ENCODE data around the gene COX4I1. TPM values are rescaled to one million over a fixed set of nuclear protein-coding genes. Genes with fewer than 3 reads are reported as not detected.

COX4I1 gene
- total RNA-seq, 1 donor from 2014 or later: 459 TPM

DNA sequence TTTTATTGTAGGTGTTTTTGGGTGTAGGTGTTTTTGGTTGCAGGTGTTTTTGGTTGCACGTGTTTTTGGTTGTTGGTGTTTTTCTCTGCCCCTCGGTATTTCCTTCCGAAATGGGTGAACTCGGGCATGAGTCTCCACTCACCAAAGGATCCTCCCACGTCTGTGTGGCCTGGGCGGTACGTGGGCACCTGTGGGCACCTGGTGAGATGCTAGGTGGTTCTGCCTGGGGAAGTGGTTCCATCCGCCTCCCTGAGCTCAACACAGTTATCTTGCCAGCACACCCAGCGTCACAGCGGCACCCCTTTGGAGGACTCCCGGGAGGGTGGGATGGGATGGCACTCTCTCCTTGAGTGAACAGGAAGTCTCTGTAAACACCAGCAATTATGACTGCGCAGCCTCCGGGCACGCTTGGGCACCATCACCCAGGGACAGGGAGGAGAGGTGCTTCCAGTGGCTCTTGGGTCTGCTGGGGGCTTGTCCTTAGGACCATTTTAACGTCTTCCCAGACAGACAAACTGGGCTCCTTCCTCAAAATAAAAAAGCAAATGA lies 29.8 kb downstream of the COX4I1 start:
- FAIRE-seq (no peak), DNase-seq (ENCODE audit: low read depth) (no peak)
- H3K4me2 ChIP-seq (ENCODE audit: low read length): no peak overlapping the region
- peaks cover 3% of the 10 kb centered on the region for H3K27me3 ChIP-seq (ENCODE audit: insufficient read depth, low read length)
- Mint-ChIP-seq H3K36me3 (ENCODE audit: low read depth, unreplicated experiment) (peaks cover 1% of the 10 kb centered on the region), H3K27ac (ENCODE audit: unreplicated experiment) (no peak overlapping the region), H3K4me3 (ENCODE audit: unreplicated experiment) (no peak overlapping the region), H3K4me1 (ENCODE audit: low read depth, unreplicated experiment) (no peaks in the 10 kb centered on the region), H3K9me3 (ENCODE audit: unreplicated experiment) (peaks cover 9% of the 10 kb centered on the region), H3K27me3 (ENCODE audit: low read depth, unreplicated experiment) (peaks cover 46% of the 10 kb centered on the region)
- no peak for TF ChIP-seq EZH2 (IDR thresholded peaks at IDR 0.05; ENCODE audit: insufficient read depth, low read length)
- TF ChIP-seq CTCF (IDR thresholded peaks at IDR 0.05; ENCODE audit: insufficient read depth, low read depth, low read length): no peak
- no peak overlapping the region for H3K4me3 ChIP-seq (ENCODE audit: insufficient read depth, low read depth, low read length)
- H3K9ac ChIP-seq (ENCODE audit: low read length): no peak overlapping the region
- H3K4me1 ChIP-seq (ENCODE audit: insufficient read depth, low read length): no peaks in the 10 kb centered on the region
- no peaks in the 10 kb centered on the region for H3K9me3 ChIP-seq (ENCODE audit: insufficient read depth, low read depth, low read length)
- no peaks in the 10 kb centered on the region for H4K20me1 ChIP-seq (ENCODE audit: insufficient read depth, low read length)
- no peaks in the 10 kb centered on the region for H3K36me3 ChIP-seq (ENCODE audit: insufficient read depth, low read length)
- H2AFZ ChIP-seq (ENCODE audit: low read depth, low read length): no peak overlapping the region
- H3K79me2 ChIP-seq (ENCODE audit: insufficient read depth, low read length): no peaks in the 10 kb centered on the region
- no peak overlapping the region for H3K27ac ChIP-seq (ENCODE audit: low read depth, low read length)

- H3K36me3 ChIP-seq (ENCODE audit: insufficient read depth, low read length): no peaks in the 10 kb centered on the region
- no peaks in the 10 kb centered on the region for H3K4me1 Mint-ChIP-seq (ENCODE audit: low read depth, unreplicated experiment)
- H3K36me3 Mint-ChIP-seq (ENCODE audit: low read depth, unreplicated experiment): peaks cover 1% of the 10 kb centered on the region
- H3K27ac ChIP-seq (ENCODE audit: low read depth, low read length): no peak overlapping the region
- TF ChIP-seq CTCF (IDR thresholded peaks at IDR 0.05; ENCODE audit: insufficient read depth, low read depth, low read length): no peak
- TF ChIP-seq EZH2 (IDR thresholded peaks at IDR 0.05; ENCODE audit: insufficient read depth, low read length): no peak
- no peak overlapping the region for H3K4me3 Mint-ChIP-seq (ENCODE audit: unreplicated experiment)
- H4K20me1 ChIP-seq (ENCODE audit: insufficient read depth, low read length): no peaks in the 10 kb centered on the region
- H3K79me2 ChIP-seq (ENCODE audit: insufficient read depth, low read length): no peaks in the 10 kb centered on the region
- peaks cover 3% of the 10 kb centered on the region for H3K27me3 ChIP-seq (ENCODE audit: insufficient read depth, low read length)
- peaks cover 52% of the 10 kb centered on the region for H3K27me3 Mint-ChIP-seq (ENCODE audit: low read depth, unreplicated experiment)
- no peaks in the 10 kb centered on the region for H3K4me1 ChIP-seq (ENCODE audit: insufficient read depth, low read length)
- no peak overlapping the region for H3K27ac Mint-ChIP-seq (ENCODE audit: unreplicated experiment)
- H3K9ac ChIP-seq (ENCODE audit: low read length): no peak overlapping the region
- H3K4me3 ChIP-seq (ENCODE audit: insufficient read depth, low read depth, low read length): no peak overlapping the region
- H3K9me3 ChIP-seq (ENCODE audit: insufficient read depth, low read depth, low read length): no peaks in the 10 kb centered on the region
- H3K9me3 Mint-ChIP-seq (ENCODE audit: unreplicated experiment): peaks cover 9% of the 10 kb centered on the region
- no peak overlapping the region for H2AFZ ChIP-seq (ENCODE audit: low read depth, low read length)
- DNase-seq (ENCODE audit: low read depth) (no peak), FAIRE-seq (no peak)
- H3K4me2 ChIP-seq (ENCODE audit: low read length): no peak overlapping the region
Observed at GRCh38 chr16:85829751-85830445, 30.4 kb downstream of the COX4I1 start.

GRCh38 chr16:85830821-85831220 lies 31.3 kb downstream of the COX4I1 start:
- H3K9me3 ChIP-seq (ENCODE audit: insufficient read depth, low read depth, low read length): no peaks in the 10 kb centered on the region
- FAIRE-seq (no peak), DNase-seq (ENCODE audit: low read depth) (no peak)
- H3K27me3 Mint-ChIP-seq (ENCODE audit: low read depth, unreplicated experiment): peaks cover 52% of the 10 kb centered on the region
- H3K79me2 ChIP-seq (ENCODE audit: insufficient read depth, low read length): no peaks in the 10 kb centered on the region
- H3K4me2 ChIP-seq (ENCODE audit: low read length): no peak overlapping the region
- no peaks in the 10 kb centered on the region for H3K4me1 Mint-ChIP-seq (ENCODE audit: low read depth, unreplicated experiment)
- H3K36me3 Mint-ChIP-seq (ENCODE audit: low read depth, unreplicated experiment): no peaks in the 10 kb centered on the region
- no peak overlapping the region for H3K4me3 Mint-ChIP-seq (ENCODE audit: unreplicated experiment)
- H3K27ac Mint-ChIP-seq (ENCODE audit: unreplicated experiment): no peak overlapping the region
- no peak overlapping the region for H3K4me3 ChIP-seq (ENCODE audit: insufficient read depth, low read depth, low read length)
- H3K9me3 Mint-ChIP-seq (ENCODE audit: unreplicated experiment): peaks cover 9% of the 10 kb centered on the region
- TF ChIP-seq EZH2 (IDR thresholded peaks at IDR 0.05; ENCODE audit: insufficient read depth, low read length) (no peak), CTCF (IDR thresholded peaks at IDR 0.05; ENCODE audit: insufficient read depth, low read depth, low read length) (no peak)
- H2AFZ ChIP-seq (ENCODE audit: low read depth, low read length): no peak overlapping the region
- H3K9ac ChIP-seq (ENCODE audit: low read length): no peak overlapping the region
- H3K36me3 ChIP-seq (ENCODE audit: insufficient read depth, low read length): no peaks in the 10 kb centered on the region
- no peak overlapping the region for H3K27ac ChIP-seq (ENCODE audit: low read depth, low read length)
- H3K27me3 ChIP-seq (ENCODE audit: insufficient read depth, low read length): peaks cover 3% of the 10 kb centered on the region
- no peaks in the 10 kb centered on the region for H3K4me1 ChIP-seq (ENCODE audit: insufficient read depth, low read length)
- H4K20me1 ChIP-seq (ENCODE audit: insufficient read depth, low read length): no peaks in the 10 kb centered on the region

Data from astrocyte (in vitro differentiated cells and primary cell).